Measurements from ENCODE around the gene FAM184B.
"Not testable (repeated sequence)": the region's sequence is repeated elsewhere in the genome, so short reads cannot be mapped to it uniquely, and the experiment has no call there.

FAM184B gene

DNA sequence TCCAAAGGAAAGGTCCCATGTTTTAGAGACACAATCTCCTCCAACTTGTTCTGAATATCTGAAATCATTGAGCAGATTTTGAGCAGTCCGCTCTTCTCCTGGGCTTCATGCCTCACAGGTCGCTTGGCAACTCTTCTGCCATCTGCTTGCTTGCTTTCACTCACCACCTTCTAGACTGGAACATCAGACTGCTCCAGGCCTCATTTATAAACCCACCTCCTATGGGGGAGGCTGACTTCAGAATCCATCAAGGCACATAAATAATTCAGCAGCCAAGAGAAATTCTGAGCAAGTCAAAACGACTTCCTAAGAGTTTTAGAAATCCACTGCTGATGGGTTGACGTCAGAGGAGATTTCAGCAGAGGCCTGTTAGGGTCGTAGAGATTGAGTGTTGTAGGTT, 64.1 kb downstream of the FAM184B start:
- no peak for DNase-seq

DNA sequence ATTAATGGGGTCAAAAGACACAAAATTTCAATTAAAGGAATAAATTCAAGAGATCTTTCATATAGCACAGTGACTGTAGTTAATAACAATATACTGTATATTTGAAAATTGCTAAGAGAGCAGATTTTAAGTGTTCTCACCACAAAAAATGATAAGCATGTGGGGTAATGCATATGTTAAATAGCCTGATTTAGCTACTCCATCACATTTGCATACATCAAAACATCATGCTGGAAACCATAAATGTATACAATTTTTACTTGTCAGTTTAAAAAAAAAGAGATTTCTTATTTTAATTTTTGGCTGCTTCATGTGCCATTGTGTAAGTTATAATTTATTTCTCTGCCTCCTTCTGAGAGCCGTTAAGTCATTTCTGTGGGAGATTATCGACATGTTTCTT, 65.9 kb downstream of the FAM184B start:
- DNase-seq: no peak

DNA sequence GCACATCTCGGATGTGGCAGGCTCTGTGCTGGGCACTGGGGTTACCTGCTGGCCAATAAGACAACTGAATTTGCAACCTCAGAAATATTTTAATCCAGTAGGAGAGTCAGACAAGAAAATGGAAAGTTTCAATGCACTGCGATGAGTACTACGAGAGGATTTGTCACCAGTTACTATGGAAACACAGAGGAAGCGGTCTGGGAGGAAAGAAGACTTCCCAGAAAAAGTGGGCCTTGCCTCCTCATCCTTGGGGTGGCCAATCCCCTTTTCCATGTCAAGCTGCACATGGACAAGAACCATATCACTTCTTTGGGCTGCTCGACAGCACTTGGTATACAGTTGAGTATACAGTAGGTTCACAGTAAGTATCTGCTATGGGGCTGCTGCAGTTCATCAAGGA, 67.6 kb downstream of the FAM184B start:
- DNase-seq: no peak

DNA sequence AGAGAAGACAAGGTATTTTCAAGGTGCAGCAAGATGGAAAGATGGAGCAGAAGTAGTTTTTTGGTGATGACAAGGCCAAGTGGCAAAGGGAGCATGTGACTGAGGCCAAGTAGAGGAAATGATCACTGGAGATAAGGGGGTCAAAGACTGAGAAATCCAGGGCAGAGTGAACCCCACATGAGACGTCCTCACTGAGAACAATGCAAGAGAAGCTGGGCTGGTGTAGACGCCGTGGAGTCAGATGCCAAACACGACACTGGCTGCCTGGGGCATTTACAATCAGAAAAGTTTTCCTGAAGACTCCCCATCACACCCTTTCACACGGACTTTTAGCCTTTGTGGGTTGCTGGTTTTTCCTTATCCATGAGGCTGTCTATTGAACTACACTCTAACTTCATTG, 69.3 kb downstream of the FAM184B start:
- DNase-seq: no peak

DNA sequence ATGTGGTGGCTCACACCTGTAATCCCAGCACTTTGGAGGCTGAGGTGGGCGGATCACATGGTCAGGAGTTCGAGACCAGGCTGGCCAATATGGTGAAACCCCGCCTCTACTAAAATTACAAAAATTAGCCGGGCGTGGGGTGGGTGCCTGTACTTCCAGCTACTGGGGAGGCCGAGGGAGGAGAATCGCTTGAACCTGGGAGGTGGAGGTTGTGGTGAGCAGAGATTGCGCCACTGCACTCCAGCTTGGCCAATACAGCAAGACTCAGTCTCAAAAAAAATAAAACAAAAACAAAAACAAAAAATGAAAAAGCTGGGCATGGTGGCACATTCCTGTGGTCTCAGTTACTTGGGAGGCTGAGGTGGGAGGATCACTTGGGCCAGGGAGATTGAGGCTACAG, 70.2 kb downstream of the FAM184B start:
- not testable (repeated sequence) for DNase-seq

DNA sequence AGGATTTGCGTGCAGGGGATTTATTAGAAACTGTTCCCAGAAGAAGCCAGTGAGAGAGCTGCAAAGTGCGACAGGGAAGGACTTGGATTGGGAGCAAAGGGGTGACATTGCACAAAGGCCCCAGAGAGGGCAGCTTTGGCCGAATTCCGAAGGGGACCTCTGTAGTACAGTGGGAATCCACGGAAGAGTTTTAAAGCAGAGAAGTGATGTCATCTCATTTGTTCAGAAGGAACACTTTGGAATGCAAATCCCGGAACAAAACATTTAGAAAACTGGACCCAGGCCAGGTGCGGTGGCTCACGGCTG, 71.7 kb downstream of the FAM184B start:
- DNase-seq: no peak

DNA sequence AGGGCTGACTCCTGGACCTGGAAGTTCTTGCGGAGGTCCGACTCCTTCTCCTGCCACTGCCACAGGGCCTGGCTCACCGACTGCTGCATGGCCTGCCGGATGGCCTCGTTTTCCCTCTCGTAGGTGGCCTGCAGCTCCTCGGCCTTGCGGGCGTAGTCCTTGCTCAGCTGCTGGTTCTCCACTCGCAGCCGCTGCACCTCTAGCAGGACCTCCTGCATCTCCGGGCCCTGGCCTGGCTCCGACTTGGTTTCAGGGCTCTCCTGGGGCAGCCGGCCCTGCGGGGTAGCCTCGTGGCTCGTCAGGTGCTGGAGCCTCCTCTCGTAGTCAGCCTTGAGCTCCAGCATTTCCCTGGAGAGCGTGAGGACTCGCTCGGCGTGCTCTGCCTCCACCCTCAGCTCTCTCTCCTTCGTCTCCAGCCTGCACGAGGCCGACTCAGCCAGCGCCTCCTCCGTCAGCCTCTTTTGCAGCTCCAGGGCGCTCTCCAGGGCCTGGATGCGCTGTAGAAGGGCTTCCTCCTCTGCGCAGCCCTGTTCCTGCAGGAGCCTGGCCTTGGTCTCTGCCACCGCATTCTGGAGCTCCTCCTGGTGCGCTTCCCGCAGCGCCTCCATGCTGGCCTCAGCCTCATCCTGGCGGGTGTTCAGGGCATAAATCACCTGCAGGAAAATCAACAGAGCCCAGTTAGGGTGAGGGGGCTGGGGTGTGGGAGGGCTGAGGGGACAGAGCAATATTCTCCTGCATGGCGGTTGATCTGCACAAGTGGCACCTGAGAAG, 72.2 kb downstream of the FAM184B start:
- no peak for DNase-seq

DNA sequence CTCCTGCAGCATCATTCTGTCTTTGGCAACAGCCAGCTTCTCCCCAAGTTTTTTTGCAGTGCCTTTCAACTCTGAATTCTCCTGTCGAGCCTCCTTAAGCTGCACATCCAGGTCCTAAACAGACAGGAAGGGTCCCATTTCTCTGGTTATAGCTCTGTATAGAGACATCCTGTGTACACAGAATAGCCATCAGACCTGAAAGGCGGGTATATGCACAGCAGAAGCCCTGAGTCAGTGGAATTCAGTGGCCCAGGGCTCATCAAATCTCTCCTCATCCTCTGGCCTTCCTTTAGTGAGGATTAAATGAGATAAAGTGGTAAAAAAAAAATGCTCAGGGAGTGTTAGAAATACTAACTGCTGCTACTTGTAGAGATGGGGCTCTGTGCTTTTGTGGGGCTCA, 73.8 kb downstream of the FAM184B start:
- DNase-seq: no peak

DNA sequence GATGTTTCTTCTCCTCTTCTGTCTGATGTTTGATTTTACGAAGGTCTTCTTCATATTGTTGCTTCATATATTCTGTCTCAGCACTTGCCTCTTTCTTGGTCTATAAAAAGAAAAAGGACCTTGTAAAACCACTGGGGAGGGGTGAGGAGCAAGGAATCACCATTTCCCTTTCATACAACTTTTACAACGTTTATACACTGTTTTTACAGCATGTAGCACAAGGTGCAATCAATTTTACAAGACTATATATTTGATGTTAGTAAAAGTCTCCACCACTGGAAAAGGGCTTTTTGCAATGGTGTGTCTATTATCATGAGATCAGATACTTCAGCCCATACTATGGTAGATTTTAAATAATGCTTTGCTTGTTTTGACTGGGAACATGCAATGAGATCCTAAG, 76.3 kb downstream of the FAM184B start:
- no peak for DNase-seq

DNA sequence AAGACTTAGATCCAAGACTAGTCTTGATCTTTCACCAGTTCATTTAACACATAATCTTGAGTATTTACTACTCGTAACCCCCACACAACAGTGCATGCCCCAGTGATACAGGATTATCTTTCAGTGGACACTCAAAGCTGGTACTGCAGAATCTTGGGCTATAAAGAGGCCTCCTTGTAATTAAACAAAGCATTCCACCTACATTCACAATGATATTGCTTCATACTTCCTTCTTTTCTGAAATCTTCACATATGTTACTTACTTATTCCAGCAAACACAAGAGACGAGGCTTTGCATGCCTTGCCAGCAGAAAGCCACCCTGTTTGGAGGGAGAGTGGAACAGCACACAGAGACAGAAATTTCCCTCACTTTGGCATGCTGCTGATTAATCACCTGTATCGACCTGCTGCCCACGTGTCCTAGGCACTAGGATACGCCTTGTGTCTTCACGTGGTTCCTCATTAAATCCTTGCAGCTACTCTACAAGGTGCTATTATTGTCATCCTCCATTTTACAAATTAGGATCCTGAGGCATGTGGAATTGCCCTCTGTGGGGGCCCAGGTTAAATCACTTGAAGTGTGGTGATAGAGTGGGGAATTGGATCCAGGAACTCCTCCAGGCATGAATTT, 77.3 kb downstream of the FAM184B start:
- DNase-seq: no peak

DNA sequence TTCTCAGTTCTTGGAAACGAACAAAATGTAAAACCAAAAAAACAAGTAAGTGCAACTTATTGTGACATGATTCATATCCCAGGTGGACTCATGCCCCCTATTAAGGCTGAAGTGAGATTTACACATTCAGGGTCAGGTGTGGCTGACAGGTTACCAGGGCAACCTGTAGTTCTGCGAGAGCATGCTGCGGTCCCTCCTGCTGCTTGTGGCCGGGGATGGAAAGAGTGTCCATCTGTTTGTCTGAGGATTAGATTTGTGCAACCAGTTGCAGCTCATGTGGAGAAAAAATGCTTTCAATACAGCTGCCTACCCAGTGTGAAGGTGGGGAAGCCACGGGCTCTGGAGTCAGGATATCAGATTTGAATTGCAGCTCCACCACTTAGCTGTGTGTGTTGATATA, 78.8 kb downstream of the FAM184B start:
- DNase-seq: no peak

DNA sequence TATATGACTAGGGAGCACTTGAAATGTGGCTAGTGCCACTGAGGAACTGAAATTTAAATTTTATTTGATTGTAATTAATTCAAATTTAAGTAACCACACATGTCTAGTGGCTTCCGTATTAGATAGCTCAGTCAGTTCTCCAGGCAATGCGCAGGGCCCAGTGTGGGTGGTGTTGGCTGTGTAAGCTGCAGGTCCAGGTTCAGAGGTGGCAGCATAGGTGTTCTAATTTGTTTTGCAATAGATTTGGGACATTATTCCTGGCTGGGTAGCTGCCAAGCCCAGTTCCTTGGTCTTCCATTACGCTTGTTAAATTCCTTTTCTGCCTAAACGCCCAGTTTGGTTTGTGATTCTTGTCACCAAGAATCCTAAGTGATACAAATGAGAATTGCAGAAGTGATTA, 79.5 kb downstream of the FAM184B start:
- no peak for DNase-seq

DNA sequence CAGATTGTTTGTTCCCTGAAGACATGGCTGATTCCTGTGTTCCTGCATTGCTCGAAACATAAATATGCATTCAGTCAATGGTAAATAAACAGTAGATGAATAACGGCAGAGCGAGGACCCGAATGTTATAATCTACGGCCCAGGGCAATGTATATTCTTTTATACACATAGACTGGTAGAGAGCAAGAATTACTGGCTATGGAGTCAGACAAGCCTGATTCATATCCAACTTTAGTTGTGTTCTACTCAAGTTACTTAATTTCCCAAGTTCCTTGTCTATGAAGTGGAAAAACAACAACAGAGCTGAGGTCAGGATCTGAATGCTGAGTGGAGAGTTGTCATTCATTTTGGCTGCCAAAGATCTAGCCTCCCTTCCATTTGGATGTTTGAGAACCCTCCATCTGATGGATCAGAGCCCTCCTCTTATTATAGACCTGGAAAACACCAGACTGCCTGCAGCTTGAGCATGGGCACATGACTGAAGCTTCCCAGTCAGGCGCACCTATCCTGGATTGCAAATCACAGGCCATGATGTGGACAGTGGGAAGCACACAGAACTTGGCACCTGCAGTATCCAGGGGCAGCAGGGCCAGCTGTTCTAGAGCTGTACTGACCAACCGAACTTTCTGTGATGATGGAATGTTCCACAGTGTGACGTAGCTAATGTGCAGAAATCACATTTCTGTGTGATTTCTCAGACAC, 80.1 kb downstream of the FAM184B start:
- DNase-seq: no peak

DNA sequence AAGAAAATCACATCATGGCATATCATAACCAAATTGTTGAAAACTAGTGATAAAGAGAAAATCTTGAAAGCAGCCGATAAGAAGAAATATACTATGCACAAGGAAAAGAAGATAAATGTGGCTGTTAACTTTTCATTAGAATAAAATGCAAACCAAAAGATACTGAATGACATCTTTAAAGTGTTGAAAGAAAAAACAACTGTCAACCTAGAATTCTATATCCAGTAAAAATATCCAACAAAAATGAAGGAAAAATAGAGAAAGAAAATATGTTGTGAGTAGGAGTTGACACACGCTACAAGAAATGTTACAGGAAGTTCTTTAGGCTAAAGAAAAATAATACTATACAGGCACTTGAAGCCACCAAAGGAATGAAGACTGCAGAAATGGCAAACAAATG, 82.0 kb downstream of the FAM184B start:
- no peak for DNase-seq

DNA sequence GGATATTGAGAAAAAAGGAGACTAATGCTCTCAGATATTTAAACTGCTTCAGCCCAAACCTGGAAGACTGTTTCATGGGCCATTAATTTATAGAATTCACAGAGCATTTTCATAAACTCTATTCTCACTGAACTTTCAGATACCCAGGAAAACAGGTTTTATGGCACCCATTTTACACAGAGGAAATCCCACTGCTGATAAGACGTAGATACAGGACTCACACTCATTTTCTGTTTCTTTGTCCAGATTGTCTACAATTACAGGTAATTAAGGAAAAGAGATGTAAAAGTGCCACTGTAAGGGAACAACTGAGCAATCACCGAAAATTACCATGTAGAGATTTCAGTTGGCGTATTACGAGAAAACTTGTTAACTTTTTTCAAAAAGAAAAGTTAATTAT, 83.3 kb downstream of the FAM184B start:
- no peak for DNase-seq

DNA sequence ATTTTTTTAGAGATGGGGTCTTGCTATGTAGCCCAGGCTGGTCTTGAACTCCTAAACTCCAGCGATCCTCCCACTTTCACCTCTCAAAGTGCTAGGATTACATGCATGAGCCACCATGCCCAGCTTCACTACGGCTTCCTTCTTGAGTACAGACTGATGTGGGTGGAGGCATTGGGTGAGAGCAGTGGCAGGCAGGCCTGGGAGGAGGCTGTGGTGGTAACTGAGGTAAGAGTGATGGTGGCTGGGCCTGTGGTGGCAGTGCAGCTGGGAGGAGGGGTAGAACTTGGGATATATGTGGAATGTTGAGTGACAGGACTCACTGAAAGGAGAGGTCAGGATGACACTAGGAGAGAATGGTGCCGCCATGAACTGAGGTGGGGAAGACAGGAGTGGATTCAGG, 86.1 kb downstream of the FAM184B start:
- no peak for DNase-seq

DNA sequence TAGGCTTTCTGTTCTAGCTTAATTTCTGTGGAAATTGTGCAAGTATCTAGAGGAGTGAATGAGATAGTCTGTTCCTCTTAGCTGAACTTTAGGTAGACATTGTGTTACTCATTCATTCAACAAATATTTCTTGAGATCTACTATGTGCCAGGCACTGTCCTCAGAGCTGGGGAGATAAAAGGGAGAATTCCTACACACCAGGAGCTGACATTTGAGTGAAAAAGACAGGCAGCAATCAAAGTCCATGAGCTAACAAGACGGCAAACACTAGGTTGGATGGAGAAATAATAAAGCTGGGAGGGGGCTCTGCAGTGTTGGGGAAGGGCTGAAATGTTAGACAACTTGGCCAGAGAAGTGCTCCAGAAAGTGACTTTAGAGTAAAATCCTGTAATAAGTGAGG, 86.9 kb downstream of the FAM184B start:
- no peak for DNase-seq

DNA sequence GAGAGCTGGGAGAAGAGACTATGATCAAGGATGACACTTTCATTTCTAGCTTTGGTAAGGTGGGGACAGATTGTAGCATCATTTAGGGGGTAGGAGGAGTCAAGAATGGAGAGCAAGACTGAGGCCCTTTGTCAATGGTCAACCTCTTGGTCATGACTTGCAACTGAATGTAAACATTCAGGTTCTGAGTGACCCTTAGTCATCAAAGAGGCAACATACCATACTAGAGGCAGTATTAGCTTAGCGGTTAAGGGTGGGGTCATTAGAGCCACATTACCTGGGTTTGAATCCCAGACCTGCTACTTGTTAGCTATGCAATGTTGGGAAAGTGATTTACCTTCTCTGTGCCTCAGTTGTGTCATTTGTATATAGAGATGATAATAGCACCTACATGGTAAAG, 90.5 kb downstream of the FAM184B start:
- DNase-seq: no peak

DNA sequence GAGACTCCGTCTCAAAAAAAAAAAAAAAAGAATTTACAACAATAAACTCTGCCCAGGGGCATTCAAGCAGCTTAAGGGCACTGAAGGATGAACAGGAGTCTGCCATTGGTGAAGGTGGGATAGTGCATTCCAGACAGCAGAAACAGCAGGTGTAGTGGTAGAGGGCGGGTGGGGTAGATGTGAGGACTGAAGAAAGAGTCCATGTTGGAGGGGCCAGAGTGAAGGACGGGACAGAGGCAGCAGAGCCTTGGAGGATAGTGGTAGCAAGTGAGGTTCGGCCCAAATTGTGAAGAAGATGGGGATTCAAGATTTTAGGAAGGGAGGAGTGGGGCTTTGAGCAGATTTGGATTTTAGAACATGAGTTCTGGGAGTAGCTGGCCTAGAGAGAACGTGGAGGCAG, 91.3 kb downstream of the FAM184B start:
- DNase-seq: no peak

DNA sequence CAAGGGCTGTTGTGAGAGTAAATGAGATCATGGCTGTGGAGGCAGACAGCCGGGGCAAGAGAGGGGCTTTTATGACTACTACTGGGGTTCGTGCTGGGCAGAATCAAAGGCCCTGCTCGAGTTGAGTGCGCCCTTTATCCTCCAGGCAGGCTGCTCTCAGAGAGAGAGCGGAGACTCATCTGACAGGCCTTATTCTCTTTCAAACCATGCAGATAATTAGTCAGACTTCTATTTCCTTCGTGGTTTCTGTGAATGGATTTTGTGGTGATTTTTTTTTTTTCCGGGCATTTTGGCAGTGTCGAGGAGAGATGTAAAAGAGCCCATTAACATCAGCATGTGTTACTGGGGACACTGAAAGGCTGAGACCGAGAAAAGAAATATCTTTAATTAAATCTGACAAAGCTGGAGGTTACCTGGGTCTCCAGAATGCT, 93.4 kb downstream of the FAM184B start:
- DNase-seq: no peak

DNA sequence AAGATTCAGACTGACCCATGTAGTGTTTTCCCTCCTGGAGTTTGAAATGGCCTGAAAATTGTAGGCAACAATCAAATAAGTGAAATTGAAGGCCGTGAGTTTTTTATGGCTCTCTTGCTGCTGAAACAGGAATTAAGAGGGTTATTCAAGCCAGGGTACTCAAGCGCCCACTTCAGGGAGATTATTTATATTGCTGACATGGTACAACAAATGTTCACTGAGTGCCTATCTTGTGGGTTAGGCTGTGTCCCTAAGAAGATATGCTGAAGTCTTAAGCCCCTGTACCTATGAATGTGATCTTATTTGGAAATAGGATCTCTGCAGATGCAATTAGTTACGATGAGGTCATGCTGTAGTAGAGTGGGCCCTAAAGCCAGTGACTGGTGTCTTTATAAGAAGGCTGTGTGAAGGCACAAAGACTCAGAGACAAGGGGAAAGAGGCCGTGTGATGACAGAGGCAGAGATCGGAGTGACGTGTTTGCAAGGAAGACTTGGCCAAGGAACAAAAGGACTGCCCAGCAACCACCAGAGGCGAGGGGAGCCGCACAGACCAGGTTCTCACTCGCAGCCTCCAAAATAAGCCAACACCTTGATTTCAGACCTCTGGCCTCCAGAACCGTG, 94.1 kb downstream of the FAM184B start:
- DNase-seq: no peak

DNA sequence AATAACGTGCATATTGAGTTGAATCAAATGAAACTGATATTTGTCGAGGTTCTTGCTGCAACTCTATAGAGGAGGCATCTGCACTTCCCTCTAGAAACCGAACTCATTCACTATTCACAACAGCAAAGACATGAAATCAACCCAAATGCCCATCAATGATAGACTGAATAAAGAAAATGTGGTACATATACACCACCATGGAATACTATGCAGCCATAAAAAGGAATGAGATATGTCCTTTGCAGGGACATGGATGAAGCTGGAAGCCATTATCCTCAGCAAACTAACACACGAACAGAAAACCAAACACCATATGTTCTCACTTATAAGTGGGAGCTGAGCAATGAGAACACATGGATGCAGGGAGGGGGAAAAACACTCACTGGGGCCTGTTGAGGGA, 96.8 kb downstream of the FAM184B start:
- not testable (repeated sequence) for DNase-seq

DNA sequence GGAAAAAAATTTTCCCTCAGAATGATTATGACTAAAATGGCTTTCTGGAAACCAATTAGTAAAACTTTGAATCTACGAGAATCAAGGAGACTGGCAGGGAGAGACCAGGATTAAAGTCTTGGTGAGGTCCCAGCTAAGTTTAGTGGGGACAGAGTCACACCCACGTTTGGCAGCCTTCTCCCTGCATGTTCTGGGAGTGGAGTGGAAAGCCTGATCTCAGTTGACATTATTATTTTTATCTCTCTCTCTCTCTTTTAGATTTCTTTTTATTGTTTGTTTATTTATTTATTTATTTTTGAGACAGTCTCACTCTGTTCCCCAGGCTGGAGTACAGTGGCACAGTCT, 99.2 kb downstream of the FAM184B start:
- DNase-seq: no peak
